ENCODE results near the gene KCNJ9.

DNA sequence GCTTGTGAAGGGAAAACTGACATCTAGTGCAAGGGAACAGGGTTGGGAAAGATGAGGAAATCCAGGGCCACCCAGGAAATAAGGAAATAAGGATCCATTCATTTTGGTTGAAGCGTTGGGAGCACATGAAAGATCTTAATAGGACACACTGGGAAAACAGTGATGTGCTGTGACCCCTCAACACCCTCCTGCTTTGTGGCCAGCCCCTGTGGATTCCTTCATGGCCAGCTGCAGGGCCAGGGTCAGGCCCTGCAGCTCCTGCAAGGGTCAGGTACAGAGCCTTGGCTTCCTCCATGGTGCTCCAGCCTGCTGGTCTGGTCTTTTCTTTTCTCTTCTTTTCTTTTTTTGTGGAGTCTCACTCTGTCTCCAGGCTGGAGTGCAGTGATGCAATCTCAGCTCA is 30.7 kb upstream of the KCNJ9 start:
- TF ChIP-seq CTCF (conservative IDR thresholded peaks at IDR 0.05; ENCODE audit: low read depth, low read length), result no peak
- no peak for TF ChIP-seq RAD21 (IDR thresholded peaks at IDR 0.05; ENCODE audit: low read length)
- no peak for TF ChIP-seq SMC3 (IDR thresholded peaks at IDR 0.05; ENCODE audit: low read depth, low read length)
- TF ChIP-seq RCOR1 (IDR thresholded peaks at IDR 0.05; ENCODE audit: insufficient replicate concordance, low read length), result no peak
- TF ChIP-seq POLR2A (IDR thresholded peaks at IDR 0.05; ENCODE audit: low read depth, low read length), result no peak
- no peak for TF ChIP-seq RFX5 (IDR thresholded peaks at IDR 0.05; ENCODE audit: low read depth, low read length)
- TF ChIP-seq MAFK (IDR thresholded peaks at IDR 0.05; ENCODE audit: low read depth, low read length), result no peak

Data from IMR-90 (cell line).